Stomach (tissue), 9 donors: ENCODE data around the gene SLC4A7. TPM values are rescaled to one million over a fixed set of nuclear protein-coding genes. Genes with fewer than 3 reads are reported as not detected.

Source experiments
- DNase-seq, 2 donors: peaks; one replicate each; pipeline versions ENCODE4 v3.0.0 to v3.0.0-alpha.2; 2013 to 2019
- H3K27ac ChIP-seq, 5 donors: fragments of 200-600 bp in 4 of 5; sonication (generic) in 4 of 5; one replicate each; pipeline ENCODE4 v1.5.1; 2013 to 2019; ENCODE audit warnings: mild to moderate bottlenecking in 1 of 5, moderate library complexity in 1 of 5
- H3K27me3 ChIP-seq, 3 donors: fragments of 200-600 bp; sonication (generic); one replicate each; pipeline ENCODE4 v1.5.1; 2017 to 2019; ENCODE audit warnings: mixed run types in 1 of 3
- H3K36me3 ChIP-seq, 4 donors: fragments of 200-600 bp; sonication (generic); 1 replicate in 3 of 4; 2 replicates in 1 of 4; pipeline ENCODE4 v1.5.1; 2016 to 2019
- H3K4me1 ChIP-seq, 4 donors: fragments of 200-600 bp; sonication (generic); one replicate each; pipeline ENCODE4 v1.5.1; 2016 to 2019
- H3K4me3 ChIP-seq, 4 donors: fragments of 200-600 bp; sonication (generic) in 3 of 4; one replicate each; pipeline ENCODE4 v1.5.1; 2016 to 2019; ENCODE audit warnings: mild to moderate bottlenecking in 1 of 4
- H3K9me3 ChIP-seq, 4 donors: fragments of 200-600 bp; sonication (generic); one replicate each; pipeline ENCODE4 v1.5.1; 2016 to 2019
- EP300 ChIP-seq: sonication (generic); formaldehyde crosslinking; IDR thresholded peaks from one replicate; pipeline ENCODE4 v1.6.1; 2017; ENCODE audit warnings: antibody characterized with exemption
- POLR2A ChIP-seq, 4 donors: fragments of 450-650 bp; IDR thresholded peaks; one replicate each; pipeline ENCODE4 v1.6.1; 2016; ENCODE audit warnings: antibody characterized with exemption in 4 of 4, control low read depth in 2 of 4, mild to moderate bottlenecking in 1 of 4, moderate library complexity in 1 of 4
- POLR2AphosphoS5 ChIP-seq, 3 donors: sonication (generic); formaldehyde crosslinking; IDR thresholded peaks; one replicate each; pipeline ENCODE4 v1.6.1; 2016; ENCODE audit warnings: antibody characterized with exemption in 3 of 3
- WGBS, 5 donors: extraction: QIAGEN DNeasy Blood & Tissue Kit in 3 of 5; methylation state at CpG; one replicate each; pipeline versions ENCODE4 v1.1.5 to v1.1.7; 2013 to 2018; 5-methylcytosine and 5-hydroxymethylcytosine counted together
- intact Hi-C: fragments of 100-400 bp; cut with DNase I; formaldehyde crosslinking; loops from one replicate; pipeline ENCODE4 v1.15.1; 2023; ENCODE audit warnings: low total_unique reads
- polyA plus RNA-seq, 3 donors: library from polyadenylated mRNA; stranded (reverse); fragments of 200-250 nt; gene quantifications; one replicate each; pipeline ENCODE4 v1.2.3, GENCODE V29; 2013
- total RNA-seq, 5 donors: library from RNA; depleted of rRNA; stranded (reverse); fragments of >200 nt; gene quantifications; one replicate each; pipeline versions ENCODE4 v1.1.0 to v1.2.3, GENCODE V29; 2014 to 2016
- TF ChIP-seq, protein P1 (sequence below), 7 experiments: fragments of 450-650 bp in 4 of 7; fragments of 200-600 bp in 3 of 7; sonication (generic) in 3 of 7; IDR thresholded peaks; one replicate each; pipeline ENCODE4 v1.5.1; 2016 to 2019; ENCODE audit warnings: antibody characterized with exemption in 7 of 7, control low read depth in 2 of 7, mild to moderate bottlenecking in 1 of 7
- donor health status: healthy with polysubstance abuse.
- donor health status: Bipolar disorder and iron deficiency.
- donor health status: healthy.

SLC4A7 gene
- total and polyA plus RNA-seq, 8 donors = 1.6 to 212 (median 27.7) TPM

DNA sequence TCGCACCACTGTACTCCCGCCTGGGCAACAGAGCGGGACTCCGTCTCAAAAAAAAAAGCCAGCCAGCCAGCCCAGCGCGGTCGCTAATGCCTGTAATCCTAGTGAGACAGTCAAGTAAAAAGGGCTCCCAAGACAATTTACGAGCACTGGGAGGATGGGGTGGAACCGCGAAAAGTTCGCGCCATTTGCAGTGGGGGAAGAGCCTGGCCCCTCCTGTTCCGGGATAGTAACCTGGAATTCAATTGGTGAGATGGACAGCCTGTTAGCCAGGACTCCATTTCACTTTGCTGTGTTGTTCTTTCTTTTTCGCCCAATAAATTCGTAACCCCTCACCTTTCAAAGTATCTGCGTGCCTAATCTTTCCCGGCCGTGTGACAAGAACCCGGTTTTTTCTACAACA lies 19.5 kb downstream of the SLC4A7 start:
- TF ChIP-seq POLR2AphosphoS5 (IDR thresholded peaks at IDR 0.05) (no peak), POLR2A (IDR thresholded peaks at IDR 0.05) (no peak), EP300 (no peak)
- TF ChIP-seq, protein P1, sequence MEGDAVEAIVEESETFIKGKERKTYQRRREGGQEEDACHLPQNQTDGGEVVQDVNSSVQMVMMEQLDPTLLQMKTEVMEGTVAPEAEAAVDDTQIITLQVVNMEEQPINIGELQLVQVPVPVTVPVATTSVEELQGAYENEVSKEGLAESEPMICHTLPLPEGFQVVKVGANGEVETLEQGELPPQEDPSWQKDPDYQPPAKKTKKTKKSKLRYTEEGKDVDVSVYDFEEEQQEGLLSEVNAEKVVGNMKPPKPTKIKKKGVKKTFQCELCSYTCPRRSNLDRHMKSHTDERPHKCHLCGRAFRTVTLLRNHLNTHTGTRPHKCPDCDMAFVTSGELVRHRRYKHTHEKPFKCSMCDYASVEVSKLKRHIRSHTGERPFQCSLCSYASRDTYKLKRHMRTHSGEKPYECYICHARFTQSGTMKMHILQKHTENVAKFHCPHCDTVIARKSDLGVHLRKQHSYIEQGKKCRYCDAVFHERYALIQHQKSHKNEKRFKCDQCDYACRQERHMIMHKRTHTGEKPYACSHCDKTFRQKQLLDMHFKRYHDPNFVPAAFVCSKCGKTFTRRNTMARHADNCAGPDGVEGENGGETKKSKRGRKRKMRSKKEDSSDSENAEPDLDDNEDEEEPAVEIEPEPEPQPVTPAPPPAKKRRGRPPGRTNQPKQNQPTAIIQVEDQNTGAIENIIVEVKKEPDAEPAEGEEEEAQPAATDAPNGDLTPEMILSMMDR (IDR thresholded peaks at IDR 0.05) = no peak
- Histone ChIP-seq H3K27ac (no peak overlapping the region), H3K27me3 (no peaks in the 10 kb centered on the region), H3K4me1 (peaks cover 0 to 28% (median 14%) of the 10 kb centered on the region in 4 donors), H3K36me3 (no peaks in the 10 kb centered on the region), H3K4me3 (no peak overlapping the region), H3K9me3 (no peaks in the 10 kb centered on the region)
- intact Hi-C loops = loop anchor here (10.0 kb wide), 1 partner anchor 320 kb away; no protein-coding TSS in a partner anchor
- DNase-seq = no peak
- WGBS, 5 donors = 97 to 98% (median 98%) methylated on average over 19 of the region's 19 CpGs

DNA sequence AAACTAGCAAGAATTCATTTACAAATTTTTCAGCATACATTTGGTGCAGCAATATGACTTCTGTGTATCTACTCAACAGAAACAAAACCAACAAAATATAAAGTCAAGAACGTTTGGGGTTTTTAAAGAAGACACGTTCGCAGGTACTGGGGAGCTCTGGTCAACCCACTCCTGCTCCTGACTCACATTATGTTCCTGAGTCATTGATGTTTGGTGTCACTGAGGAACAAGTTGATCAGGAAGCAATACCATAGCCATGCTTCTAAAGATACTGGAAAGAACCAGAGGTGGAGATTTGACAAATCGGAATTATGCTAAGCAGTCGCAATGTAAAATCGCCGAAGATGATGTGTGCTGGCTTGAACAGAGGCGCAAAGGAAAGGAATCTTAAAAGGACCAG lies 22.0 kb downstream of the SLC4A7 start:
- no peaks in the 10 kb centered on the region for H3K27me3 ChIP-seq
- H3K27ac ChIP-seq = no peak overlapping the region
- no peaks in the 10 kb centered on the region for H3K9me3 ChIP-seq
- TF ChIP-seq POLR2AphosphoS5 (IDR thresholded peaks at IDR 0.05) (no peak), POLR2A (IDR thresholded peaks at IDR 0.05) (no peak), EP300 (no peak)
- H3K4me1 ChIP-seq = peaks cover 0 to 12% (median 4%) of the 10 kb centered on the region in 4 donors
- WGBS, 5 donors = 91 to 96% (median 96%) methylated on average over 8 of the region's 8 CpGs
- no peaks in the 10 kb centered on the region for H3K36me3 ChIP-seq
- intact Hi-C loops = loop anchor here (10.0 kb wide), 1 partner anchor 317 kb away; no protein-coding TSS in a partner anchor
- DNase-seq = no peak
- H3K4me3 ChIP-seq = no peak overlapping the region

GRCh38 chr3:27458929-27459328 lies 25.3 kb downstream of the SLC4A7 start:
- H3K36me3 ChIP-seq = no peaks in the 10 kb centered on the region
- no peak for TF ChIP-seq POLR2AphosphoS5 (IDR thresholded peaks at IDR 0.05)
- TF ChIP-seq EP300 = no peak
- TF ChIP-seq POLR2A (IDR thresholded peaks at IDR 0.05) = no peak
- TF ChIP-seq, protein P1 (IDR thresholded peaks at IDR 0.05) = no peak
- WGBS, 5 donors = 63 to 74% (median 70%) methylated on average over 6 of the region's 6 CpGs
- no peaks in the 10 kb centered on the region for H3K9me3 ChIP-seq
- no peak overlapping the region for H3K4me3 ChIP-seq
- no peak overlapping the region for H3K27ac ChIP-seq
- H3K4me1 ChIP-seq = peaks cover 0 to 13% (median 0%) of the 10 kb centered on the region in 4 donors
- H3K27me3 ChIP-seq = no peaks in the 10 kb centered on the region
- intact Hi-C loops = no loop called here
- no peak for DNase-seq

DNA sequence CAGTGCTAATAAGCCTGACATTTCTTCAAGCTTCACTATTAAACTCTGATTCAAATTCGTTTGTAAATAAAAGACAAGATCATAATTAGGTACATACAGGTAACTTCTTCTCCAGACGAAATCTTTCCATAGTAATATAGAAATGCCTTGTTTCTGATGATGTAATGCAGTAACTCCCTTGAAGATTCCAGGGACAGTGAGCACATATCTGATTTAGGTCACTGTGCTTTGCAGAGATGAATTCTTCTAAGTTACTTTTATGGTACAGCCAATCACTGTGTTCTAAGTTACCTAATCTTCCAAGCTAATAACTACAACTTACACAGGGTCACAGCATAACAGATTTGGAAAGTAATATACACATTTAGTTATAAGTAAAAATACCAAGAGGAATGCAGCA lies 27.6 kb downstream of the SLC4A7 start:
- H3K4me1 ChIP-seq = peaks cover 0 to 13% (median 4%) of the 10 kb centered on the region in 4 donors
- no peak overlapping the region for H3K4me3 ChIP-seq
- intact Hi-C loops = no loop called here
- H3K36me3 ChIP-seq = no peaks in the 10 kb centered on the region
- TF ChIP-seq EP300 (no peak), POLR2AphosphoS5 (IDR thresholded peaks at IDR 0.05) (no peak), POLR2A (IDR thresholded peaks at IDR 0.05) (no peak)
- TF ChIP-seq, protein P1 (IDR thresholded peaks at IDR 0.05) = no peak
- WGBS, 5 donors = 81 to 90% (median 88%) methylated on average over 2 of the region's 2 CpGs
- no peaks in the 10 kb centered on the region for H3K9me3 ChIP-seq
- H3K27me3 ChIP-seq = no peaks in the 10 kb centered on the region
- H3K27ac ChIP-seq = no peak overlapping the region
- DNase-seq = no peak

- H3K4me3 ChIP-seq = no peak overlapping the region
- no peaks in the 10 kb centered on the region for H3K36me3 ChIP-seq
- intact Hi-C loops = no loop called here
- H3K27ac ChIP-seq = peak overlapping the region in 1 of 5 donors; percentile 2
- peaks cover 0 to 19% (median 8%) of the 10 kb centered on the region in 4 donors for H3K4me1 ChIP-seq
- no peaks in the 10 kb centered on the region for H3K9me3 ChIP-seq
- DNase-seq = peak in 1 of 2 donors; percentile 12
- H3K27me3 ChIP-seq = no peaks in the 10 kb centered on the region
- TF ChIP-seq POLR2AphosphoS5 (IDR thresholded peaks at IDR 0.05) (no peak), EP300 (no peak), POLR2A (IDR thresholded peaks at IDR 0.05) (no peak)
- TF ChIP-seq, protein P1 (IDR thresholded peaks at IDR 0.05) = no peak
Measured at GRCh38 chr3:27454914-27455313, 29.3 kb downstream of the SLC4A7 start.
